NCI-H187 (cell line): ENCODE measurements around the gene IMMT.
"Not testable (repeated sequence)": the region's sequence is repeated elsewhere in the genome, so short reads cannot be mapped to it uniquely, and the experiment has no call there.

Experiments
- DNase-seq, 2 experiments: peaks; one replicate each; lab custom pipeline; 2025; lab: John Stamatoyannopoulos, UW

IMMT gene

DNA sequence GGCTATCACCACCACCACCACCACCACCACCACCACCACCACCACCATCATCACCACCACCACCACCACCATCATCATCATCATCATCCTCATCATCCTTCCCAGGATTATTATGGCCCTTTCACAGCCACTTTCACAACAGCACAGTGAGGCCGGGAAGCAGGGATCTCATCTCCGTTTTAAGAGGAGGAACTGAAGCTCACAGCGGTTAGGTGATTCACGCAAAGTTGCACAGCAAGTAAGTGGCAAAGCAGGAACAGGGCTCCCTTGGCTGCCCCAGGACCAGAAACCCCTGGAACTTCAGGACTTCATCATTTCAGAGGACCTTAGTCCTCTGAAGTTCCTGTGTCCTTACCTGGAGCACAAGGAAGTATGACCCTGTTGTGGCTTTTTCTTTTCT lies 30.8 kb upstream of the IMMT start:
- no peak for DNase-seq

DNA sequence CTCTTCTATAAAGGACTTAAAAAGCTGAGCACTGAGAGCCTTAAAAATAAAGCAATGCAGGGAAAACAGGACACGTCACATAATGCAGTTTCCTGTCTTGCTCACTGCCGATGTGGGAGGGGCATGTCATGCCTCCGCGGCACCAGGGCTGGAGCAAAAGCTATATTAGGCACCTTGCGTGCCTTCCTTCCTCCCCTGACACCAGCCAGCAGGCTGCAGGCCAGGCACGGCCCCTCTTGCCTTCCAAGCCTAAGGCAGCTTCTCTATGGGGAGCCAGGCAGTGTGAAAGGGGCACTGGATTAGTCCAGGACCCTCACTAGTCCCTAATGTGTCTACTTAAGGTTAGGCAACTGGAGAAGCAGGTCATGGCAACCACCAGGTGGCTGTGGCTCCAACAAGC lies 30.3 kb upstream of the IMMT start:
- DNase-seq: no peak

DNA sequence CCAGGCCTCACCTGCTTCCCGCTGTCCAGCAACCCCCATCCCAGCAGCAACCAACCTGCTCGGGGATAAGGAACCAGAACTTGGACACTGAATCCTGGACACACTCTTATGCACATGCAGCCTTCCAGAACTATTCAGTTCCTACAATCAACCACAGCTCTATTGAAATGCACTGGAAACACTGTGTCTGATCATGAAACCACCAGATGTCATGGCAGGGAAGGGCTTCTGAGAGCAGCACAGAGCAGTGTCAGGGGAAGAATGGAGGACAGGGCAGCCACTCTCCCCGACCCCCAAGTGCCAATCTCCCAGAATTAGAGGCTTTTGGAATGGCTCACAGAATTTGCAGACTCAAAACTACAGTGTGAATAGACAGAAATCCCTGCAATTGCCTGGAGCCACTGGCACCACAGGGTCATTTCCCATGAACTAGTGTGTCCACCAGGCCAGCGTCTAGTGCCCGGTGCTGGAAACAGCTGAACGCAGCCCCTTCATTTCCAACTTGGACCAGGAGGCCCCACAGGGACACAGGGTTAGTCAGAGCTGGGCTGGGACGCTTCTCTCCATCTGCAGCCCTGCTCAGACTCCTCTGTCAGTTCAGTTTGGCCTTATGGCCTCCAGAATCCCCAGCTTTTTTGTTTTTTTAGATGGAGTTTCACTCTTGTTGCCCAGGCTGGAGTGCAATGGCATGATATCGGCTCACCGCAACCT lies 29.5 kb upstream of the IMMT start:
- DNase-seq: no peak

DNA sequence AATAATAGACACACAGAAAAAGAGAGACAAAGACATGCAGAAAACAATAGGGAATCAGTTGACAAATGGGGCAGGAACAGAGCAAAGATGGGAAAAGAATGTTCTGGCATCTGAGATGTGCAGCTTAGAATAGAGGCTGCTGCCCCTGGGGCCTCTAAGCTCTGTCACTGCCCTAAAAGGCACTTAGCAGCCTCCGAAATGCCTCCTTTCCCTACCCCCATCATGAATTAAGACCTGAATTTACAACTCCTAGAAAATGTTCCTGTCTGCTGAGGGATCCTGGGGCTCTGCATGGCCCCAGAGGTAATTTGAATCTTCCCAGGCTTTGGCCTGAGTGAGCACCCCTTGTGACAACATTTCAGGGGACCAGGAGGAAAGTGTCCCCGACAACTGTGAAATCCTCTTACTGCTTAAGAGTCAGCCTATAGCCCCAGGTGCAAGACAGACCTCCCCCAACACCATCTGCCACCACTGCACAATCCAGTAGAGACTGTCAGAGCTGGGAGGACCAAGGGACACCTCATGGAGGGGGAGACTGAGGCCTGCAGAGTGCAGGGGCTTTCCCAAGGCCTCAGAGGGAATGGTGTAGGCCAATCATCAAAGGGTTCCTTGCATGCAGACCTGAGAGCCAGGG lies 28.8 kb upstream of the IMMT start:
- no peak for DNase-seq

DNA sequence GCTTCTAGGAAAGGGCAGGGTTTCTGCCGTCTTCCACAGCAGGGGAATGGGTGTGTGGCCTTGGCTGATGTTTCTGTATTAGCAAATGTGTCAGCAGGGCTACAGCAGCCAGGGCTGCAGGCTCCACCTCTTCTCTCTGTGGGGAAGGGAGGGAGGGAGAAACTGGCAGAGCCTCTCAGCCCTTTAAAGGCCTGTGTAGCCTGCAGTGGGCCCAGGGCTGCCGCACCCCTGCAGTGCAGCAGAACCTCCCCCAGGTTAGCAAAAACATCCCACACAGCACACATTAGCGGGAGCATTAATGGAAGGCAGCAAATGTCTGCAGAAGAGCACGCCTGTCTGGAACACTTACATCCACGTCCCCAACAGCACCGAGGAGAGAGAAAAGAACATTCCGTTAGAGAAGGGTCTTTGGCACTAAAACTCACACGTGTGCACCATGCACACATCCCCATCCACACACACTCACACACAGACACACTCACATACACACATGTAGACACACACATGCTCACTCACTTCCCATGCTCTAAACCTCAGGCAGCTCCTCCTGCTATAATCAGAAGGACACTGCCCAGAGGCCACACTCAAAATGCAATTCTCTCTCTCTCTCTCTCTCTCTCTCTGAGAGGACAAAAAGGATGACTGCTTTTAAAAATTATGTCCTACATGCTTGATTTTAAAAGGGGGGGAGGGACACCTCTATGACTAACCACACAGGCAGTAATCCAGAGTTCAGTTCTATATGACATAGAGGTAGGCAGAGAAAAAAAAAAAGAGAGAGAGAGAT lies 28.1 kb upstream of the IMMT start:
- DNase-seq: no peak

DNA sequence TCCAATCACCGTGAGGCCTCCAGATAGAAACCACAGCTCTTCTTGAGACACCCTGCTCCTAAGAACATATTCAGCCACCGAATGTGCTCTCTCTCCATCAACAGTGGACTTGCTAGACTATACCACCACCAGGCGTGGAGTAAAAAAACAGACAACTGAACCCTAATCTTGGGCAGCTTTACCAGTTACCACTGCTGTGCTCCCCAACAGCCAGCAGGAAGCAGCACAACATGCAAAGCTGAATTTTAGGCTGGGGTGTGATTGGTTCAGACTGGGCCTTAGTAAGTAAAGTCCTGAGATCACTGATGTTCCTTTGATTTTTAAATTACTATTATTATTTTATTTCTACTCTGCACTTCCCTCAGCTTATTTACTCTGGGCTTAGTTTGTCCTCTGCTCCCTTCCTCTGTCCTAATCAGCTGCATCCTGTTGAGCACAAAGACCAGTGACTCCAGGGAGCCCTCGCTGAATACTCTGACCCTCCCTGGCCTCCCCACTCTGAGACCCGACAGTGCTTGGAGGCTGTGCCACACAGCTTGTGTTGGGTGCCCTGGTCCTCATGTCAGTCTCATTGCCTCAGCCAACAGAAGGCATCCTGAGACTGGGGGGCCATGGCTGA lies 25.9 kb upstream of the IMMT start:
- DNase-seq: peak in 1 of 2 experiments; percentile 8

DNA sequence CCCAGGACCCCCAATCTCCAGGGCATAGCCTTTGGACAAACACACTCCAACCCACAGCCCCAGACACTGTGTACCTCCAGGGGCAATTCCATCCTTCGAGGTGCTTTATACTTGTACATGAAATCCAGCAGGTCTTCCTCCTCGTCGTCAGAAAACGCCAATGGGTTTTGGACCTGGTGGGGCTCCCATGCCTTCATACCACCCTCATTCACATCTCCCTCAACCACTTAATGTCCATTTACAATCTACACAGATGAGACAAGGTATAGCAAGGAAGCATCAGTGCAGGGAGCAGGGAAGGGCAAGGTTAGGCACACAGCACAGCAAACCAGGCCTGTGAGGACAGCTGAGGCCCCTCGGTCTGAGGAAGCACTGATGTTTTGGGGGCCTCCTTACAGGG lies 24.6 kb upstream of the IMMT start:
- no peak for DNase-seq

DNA sequence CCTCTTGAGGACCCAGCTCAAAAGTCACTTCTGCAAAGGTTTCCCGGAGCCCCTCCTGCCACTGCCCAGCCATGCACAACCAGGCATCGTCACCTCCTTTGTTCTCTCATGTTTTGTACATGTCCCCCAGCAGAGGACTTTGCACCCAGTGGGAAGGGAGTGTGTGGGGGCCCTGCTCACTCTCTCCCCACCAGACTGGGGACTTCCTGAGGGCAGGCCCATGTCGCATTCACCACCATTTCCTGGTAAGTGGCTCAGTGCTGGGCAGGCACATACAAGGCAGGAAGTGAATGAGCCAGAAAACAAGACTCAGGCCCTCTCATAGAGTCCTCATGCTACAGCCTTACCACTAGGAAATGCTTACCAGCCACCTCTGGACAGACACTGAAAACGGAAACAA lies 22.9 kb upstream of the IMMT start:
- DNase-seq: no peak

DNA sequence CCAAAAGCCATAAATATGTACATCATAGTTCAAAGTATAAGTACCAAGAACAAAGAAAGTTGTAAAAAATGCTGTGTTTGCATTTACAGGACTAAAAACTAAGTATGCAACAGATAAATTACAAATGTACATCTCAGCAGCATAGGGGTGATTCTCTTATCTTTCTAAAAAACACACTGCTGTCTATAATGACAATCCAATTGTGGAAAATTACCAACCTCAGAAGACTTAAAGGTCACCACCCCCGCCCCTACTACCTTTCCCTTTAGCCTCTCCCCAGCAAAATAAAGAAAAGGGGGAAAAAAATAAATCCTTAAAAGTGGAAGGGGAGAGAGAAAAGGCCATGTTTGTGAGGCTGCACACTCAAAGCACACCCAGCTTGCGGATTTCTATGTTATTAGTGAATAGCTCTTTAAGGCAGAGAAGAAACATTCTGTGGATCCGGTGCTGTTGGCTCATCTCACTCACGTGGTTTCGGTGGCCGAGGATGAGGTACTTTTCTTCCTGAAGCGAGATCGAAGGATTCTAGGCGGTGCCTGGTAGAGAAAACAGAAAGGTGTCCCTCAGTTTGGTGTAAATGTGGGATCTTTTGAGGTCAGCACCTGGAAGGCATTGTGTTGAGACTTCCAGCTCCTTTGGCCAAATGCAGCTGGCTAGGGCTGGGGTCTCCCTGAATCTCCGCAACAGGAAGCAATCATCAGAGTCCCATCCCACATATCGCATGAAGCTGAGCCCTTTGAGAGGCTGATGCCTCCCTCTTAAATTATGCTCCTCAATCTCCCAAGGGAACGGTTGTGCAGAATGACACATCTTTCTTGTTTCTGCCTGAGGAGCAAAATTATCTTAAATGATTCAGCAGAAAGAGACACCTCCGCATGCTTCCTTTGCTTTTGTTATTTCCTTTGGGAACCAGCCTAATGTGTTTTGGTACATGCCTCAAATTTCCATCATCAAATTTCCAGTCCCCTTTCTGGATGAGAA lies 21.6 kb upstream of the IMMT start:
- DNase-seq: no peak

DNA sequence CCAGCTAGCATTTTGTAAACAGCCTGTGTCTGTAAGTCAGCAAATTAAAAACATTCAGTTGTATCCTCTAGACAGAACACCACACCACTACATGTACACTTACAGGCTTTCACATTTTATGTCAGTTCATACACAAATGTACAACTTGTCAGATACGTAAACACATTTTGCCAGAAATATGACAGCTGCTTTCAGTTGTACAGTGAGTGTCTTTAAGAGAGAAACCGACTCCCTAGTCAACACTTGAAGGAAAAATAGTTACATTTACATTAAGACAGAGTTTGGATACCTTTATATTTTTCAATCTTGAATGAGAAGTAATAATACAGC lies 19.2 kb upstream of the IMMT start:
- no peak for DNase-seq

DNA sequence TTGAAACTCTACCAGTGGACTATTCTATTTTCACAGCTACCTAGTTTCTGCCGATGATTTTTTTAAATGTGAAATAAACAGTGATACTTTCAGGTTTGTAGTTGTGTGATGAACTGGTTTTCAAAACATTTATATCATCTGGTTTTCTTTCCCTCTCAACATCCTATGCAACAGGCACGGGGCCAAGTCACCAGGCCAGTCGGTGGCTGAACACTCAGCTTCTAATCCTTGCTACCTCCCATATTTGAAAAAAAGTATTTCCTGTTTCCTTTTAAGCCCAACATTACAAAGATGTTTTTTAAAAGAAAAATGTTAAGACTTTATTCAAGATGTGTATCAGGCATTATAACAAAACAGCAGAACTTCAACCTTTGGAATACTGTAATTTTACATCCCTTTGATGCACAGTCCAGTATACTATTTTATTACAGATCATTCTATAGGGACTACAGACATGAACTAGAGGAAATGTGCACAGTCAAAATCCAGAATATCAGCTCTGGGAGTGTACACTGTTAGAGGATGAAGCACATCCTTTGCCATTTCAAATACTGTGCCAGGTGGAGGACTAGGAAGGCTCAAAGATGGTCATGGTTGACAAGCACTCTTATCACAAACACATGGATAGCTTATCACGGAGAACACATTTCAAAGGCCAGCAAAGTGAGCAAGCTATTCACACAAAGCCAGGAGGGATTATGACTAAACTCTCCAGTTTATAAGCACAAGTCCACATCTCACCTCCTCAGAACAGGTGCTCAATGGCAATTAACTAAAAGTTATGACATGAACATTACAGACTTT lies 18.6 kb upstream of the IMMT start:
- DNase-seq: no peak

DNA sequence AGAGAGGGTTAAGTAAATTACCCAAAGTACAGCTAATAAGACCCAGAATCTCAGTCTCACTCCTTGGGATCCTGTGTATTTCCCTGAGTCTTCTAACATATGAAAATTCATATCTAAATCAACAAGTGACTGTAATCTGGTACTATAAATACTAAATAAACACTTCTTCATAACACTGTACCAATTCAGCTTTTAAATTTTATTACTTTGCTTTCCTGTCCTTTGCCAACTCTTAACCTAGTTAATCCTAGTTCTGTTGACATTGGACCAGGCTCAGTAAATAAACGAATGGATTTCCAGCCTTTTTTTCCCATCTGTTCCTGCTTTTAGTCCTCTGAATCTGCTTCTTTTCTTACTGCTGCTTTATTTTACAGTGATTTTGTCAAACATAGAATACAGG lies 17.8 kb upstream of the IMMT start:
- no peak for DNase-seq

DNA sequence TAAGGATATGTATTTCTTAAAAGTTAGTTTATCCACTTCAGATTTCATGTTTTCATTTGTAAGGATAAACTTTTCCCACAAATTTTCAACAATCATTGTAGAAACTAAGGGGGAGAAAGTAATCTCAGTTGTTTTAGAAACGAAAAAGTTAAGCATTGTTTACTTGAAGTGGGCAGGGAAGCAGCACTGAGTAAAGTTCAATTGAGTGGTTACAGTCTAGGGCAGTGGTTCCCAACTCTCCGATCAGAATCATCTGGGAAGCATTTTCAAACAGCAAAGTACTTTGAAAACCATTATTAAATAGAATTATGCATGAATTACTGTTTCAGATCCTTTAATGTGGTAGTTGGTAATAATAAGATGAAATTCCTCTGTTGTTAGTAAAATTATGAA lies 16.5 kb upstream of the IMMT start:
- no peak for DNase-seq

DNA sequence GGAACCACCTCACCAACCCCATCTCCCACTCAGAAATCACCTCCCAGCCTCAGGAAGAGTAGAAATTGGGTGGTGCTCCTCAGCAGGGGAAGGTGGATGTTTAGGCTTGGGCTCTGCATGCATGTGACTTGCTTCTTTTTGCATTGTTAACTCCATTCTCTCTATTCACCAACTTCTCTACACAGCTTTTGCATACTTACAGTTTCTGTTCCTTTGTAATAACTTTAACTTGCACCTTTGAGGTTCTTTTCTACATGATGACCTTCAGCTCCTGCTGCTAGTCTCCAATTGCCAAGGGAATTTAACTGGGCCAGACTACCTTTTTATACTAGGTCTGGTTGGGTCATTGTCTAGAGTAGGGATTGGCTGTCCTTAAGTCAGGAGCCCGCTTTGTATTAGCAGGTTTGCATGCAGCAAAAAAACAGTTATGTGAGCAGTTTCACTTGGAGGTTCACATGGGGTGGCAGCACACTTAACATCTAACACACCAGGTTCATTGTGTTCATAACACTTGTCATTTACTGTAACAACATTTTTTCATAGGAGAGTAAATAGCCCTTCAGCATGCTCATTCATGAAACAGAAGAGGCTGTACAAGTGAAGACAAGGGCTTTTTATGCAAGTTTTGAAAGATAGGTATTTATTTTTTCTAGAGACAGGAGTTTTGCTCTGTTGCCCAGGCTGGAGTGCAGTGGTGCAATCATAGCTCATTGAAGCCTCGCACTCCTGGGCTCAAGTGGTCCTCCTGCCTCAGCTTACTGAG lies 16.0 kb upstream of the IMMT start:
- no peak for DNase-seq

DNA sequence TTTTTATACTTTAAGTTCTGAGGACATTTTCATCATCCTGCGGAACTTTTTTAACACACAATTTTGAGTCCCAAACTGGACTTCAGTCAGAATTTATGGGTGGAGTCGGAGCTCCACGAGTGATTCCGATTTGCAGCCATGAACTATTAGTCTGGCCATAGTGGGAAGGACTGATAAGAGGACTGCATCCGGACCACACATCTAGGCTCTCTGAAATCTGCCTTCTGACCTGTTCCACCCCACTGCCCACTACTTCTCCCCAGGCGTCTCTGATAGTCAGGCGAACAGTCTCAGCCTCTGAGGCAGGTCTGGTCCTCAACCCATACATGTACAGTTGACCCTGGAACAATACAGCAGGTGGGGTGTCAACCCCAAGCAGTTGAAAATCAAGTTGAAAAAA lies 9.2 kb upstream of the IMMT start:
- no peak for DNase-seq

DNA sequence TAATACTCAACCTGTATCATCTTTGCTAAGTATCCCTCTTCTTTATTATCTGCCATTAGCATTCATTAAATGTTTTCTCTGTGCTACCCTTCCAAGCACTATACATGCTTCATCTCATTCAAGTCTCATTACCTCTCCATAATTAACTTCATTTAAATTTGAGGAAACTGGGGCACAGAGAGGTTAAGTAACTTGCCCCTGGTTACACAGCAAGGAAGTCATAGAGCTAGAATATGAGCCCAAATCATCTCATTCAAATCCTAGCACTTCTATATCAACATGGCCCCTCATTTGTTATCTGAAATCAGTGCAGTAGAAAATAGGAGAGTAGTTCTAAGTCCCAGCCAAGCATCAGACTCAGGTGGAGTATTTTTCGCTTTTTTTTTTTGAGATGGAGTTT lies 8.4 kb upstream of the IMMT start:
- no peak for DNase-seq

DNA sequence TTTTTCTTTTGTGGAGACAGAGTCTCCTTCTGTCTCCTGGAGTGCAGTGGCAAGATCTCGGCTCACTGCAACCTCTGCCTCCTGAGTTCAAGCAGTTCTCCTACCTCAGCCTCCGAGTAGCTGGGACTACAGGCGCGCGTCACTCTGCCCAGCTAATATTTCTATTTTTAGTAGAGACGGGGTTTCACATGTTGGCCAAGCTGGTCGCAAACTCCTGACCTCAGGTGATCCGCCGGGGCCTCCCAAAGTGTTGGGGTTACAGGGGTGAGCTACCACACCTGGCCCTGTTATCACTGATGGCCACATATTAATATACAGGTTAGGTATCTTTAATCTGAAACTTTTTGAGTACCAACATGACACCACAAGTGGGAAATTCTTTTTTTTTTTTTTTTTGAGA lies 7.4 kb upstream of the IMMT start:
- no peak for DNase-seq

DNA sequence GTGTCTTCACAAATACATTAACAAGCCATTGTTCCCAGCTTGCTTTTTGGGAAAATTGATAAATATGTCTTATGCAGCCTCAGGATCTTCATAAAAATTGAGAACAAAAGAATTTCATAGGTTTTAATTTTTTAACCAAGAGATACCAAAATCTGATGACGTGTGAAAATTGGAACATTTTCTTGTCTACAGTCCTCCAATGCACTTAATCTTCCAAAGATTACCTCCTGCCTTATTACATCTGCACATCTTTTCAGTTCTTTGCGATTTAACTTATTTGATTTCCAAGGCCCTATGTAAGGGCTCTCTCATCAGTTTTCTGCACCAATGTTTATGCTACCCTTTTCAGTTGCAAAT lies 7.1 kb upstream of the IMMT start:
- DNase-seq: no peak

DNA sequence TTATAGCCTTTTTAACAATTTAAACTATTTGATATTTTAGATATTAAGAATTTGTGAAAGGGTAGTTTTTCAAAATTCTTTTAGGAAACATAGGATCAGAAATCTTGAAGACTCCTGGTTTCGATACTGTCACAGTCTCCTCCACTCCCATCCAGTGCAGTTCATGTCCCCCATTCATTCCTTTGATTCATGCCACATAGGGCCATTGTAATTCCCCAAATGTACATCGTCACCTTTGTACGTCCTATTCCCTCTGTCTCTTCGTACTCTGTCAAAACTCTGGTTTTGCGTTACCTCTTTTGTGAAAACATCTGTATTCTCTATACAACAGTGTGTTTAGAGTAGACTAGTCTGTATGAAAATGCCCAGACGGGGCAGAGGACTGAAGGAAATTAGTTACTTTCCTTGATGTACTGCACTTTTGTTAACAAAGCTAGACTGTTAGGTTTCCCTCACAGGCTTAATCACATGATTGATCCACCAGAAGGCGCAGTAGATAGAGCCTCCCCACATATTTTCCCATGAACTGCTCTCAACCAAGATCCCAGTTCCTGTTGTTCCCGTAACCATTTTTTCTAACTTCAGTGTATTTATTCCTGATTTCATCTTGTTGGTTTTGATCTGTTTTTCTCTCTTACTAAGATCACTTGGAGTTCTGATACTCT lies 6.5 kb upstream of the IMMT start:
- DNase-seq: no peak

DNA sequence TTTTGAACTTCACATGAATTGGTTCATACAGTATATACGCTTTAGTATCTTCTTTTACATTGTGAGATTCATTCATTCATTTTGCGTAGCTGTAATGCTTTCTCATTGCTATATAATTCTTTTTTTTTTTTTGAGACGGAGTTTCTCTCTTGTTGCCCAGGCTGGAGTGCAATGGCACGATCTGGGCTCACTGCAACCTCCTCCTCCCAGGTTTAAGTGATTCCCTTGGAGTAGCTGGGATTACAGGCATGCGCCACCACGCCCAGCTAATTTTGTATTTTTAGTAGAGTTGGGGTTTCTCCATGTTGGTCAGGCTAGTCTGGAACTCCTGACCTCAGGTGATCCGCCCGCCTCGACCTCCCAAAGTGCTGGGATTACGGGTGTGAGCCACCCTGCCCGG lies 5.3 kb upstream of the IMMT start:
- not testable (repeated sequence) for DNase-seq
